K562 (cell line): ENCODE results near the gene CRLF3. TPM values are rescaled to one million over a fixed set of nuclear protein-coding genes. Genes with fewer than 3 reads are reported as not detected.
A peak's percentile ranks its signal among the peaks of the same experiment; 100 is the strongest.

Source experiments
- ATF1 ChIP-seq, 2 experiments: fragments of 450-650 bp in 1 of 2; IDR thresholded peaks; 2 replicates each; pipeline ENCODE4 v1.6.1; 2016; ENCODE audit warnings: missing compliant biosample characterization in 1 of 2, missing genetic modification characterization in 1 of 2
- BRCA1 ChIP-seq, 2 experiments: fragments of 450-650 bp in 1 of 2; sonication (generic) in 1 of 2; formaldehyde crosslinking in 1 of 2; IDR thresholded peaks; 2 replicates each; pipeline versions ENCODE4 v1.5.0 to v1.6.1; 2017 to 2020; ENCODE audit warnings: mild to moderate bottlenecking in 1 of 2, missing genetic modification reagents in 1 of 2
- CEBPG ChIP-seq, 3 experiments: fragments of 200-800 bp in 1 of 3; sonication (Bioruptor generic) in 1 of 3; sonication (generic) in 1 of 3; formaldehyde crosslinking in 1 of 3; IDR thresholded peaks in 2 of 3; conservative IDR thresholded peaks in 1 of 3; 2 replicates each; pipeline versions ENCODE4 v1.6.1 to v1.8.0; 2016 to 2022; ENCODE audit warnings: missing compliant biosample characterization in 2 of 3, missing genetic modification characterization in 2 of 3, mild to moderate bottlenecking in 1 of 3, missing genetic modification reagents in 1 of 3
- CHCHD3 ChIP-seq: fragments of 250-450 bp; sonication (Bioruptor Pico); IDR thresholded peaks from 2 replicates; pipeline ENCODE4 v2.1.2; 2022; ENCODE audit warnings: mild to moderate bottlenecking
- CTBP1 ChIP-seq: fragments of 450-650 bp; IDR thresholded peaks from 2 replicates; pipeline ENCODE4 v1.6.1; 2016; ENCODE audit warnings: borderline replicate concordance
- FOXM1 ChIP-seq, 2 experiments: fragments of 450-650 bp in 1 of 2; sonication (generic) in 1 of 2; formaldehyde crosslinking in 1 of 2; IDR thresholded peaks; 2 replicates each; pipeline versions ENCODE4 v1.6.1 to v1.9.0; 2017 to 2022; ENCODE audit warnings: low read depth in 2 of 2, mild to moderate bottlenecking in 2 of 2, missing genetic modification reagents in 1 of 2, moderate library complexity in 1 of 2
- ILF3 ChIP-seq: fragments of 450-650 bp; IDR thresholded peaks from 2 replicates; pipeline ENCODE4 v1.6.1; 2018; ENCODE audit warnings: antibody characterized with exemption, mild to moderate bottlenecking, moderate library complexity, borderline replicate concordance
- ILK ChIP-seq: fragments of 450-650 bp; IDR thresholded peaks from 2 replicates; pipeline ENCODE4 v1.6.1; 2016; ENCODE audit warnings: missing genetic modification characterization, low read depth, mild to moderate bottlenecking, missing compliant biosample characterization, moderate library complexity, borderline replicate concordance
- JUND ChIP-seq, 2 experiments: IDR thresholded peaks; 2 replicates in 1 of 2; 3 replicates in 1 of 2; pipeline ENCODE4 v1.6.1; 2011; ENCODE audit warnings: borderline replicate concordance in 2 of 2, low read depth in 2 of 2, low read length in 2 of 2, improper control_type of control experiment in 1 of 2, missing biosample characterization in 1 of 2, missing genetic modification characterization in 1 of 2, missing genetic modification reagents in 1 of 2
- KAT8 ChIP-seq: fragments of 450-650 bp; IDR thresholded peaks from 2 replicates; pipeline ENCODE4 v1.6.1; 2016; ENCODE audit warnings: low read depth, mild to moderate bottlenecking
- KLF16 ChIP-seq: IDR thresholded peaks from 2 replicates; pipeline ENCODE4 v1.6.1; 2016; ENCODE audit warnings: antibody characterized with exemption
- PHB2 ChIP-seq: fragments of 450-650 bp; IDR thresholded peaks from 2 replicates; pipeline ENCODE4 v1.6.1; 2017; ENCODE audit warnings: low read depth
- POU5F1 ChIP-seq: fragments of 150-350 bp; IDR thresholded peaks from 2 replicates; pipeline ENCODE4 v1.6.1; 2014; ENCODE audit warnings: borderline replicate concordance, low read length, low read depth, mild to moderate bottlenecking; ENCODE audit not compliant: partially characterized antibody
- PRMT5 ChIP-seq: sonication (generic); formaldehyde crosslinking; IDR thresholded peaks from 2 replicates; pipeline ENCODE4 v1.5.0; 2020; ENCODE audit warnings: missing genetic modification reagents
- RBM25 ChIP-seq: fragments of 200-400 bp; formaldehyde crosslinking; IDR thresholded peaks from 2 replicates; pipeline ENCODE4 v1.6.1; 2018; ENCODE audit warnings: low read length, low read depth, moderate library complexity; ENCODE audit not compliant: severe bottlenecking
- STAG1 ChIP-seq: sonication (generic); formaldehyde crosslinking; IDR thresholded peaks from 2 replicates; pipeline ENCODE4 v1.5.0; 2020; ENCODE audit warnings: missing genetic modification reagents, borderline replicate concordance
- TRIM28 ChIP-seq: fragments of 450-650 bp; IDR thresholded peaks from 2 replicates; pipeline ENCODE4 v1.6.1; 2017
- YY1 ChIP-seq, 3 experiments: IDR thresholded peaks; 2 replicates each; pipeline ENCODE4 v1.6.1; 2011; ENCODE audit warnings: low read length in 2 of 3, mild to moderate bottlenecking in 2 of 3, moderate library complexity in 2 of 3, borderline replicate concordance in 1 of 3, control low read depth in 1 of 3, low read depth in 1 of 3; ENCODE audit not compliant: insufficient read depth in 3 of 3, insufficient replicate concordance in 2 of 3, control insufficient read depth in 1 of 3, insufficient read length in 1 of 3; ENCODE audit errors: extremely low read depth in 1 of 3
- ZC3H11A ChIP-seq: IDR thresholded peaks from 2 replicates; pipeline ENCODE4 v1.6.1; 2012; ENCODE audit warnings: low read depth, low read length, improper control_type of control experiment
- ZC3H4 ChIP-seq: sonication (generic); formaldehyde crosslinking; IDR thresholded peaks from 2 replicates; pipeline ENCODE4 v1.9.0; 2021; ENCODE audit warnings: missing genetic modification reagents, borderline replicate concordance
- ZNF146 ChIP-seq: IDR thresholded peaks from one replicate; pipeline ENCODE4 v1.6.1; 2018; ENCODE audit warnings: missing compliant biosample characterization; ENCODE audit not compliant: unreplicated experiment
- ZNF436 ChIP-seq: fragments of 250-450, 450-650 bp; sonication (Bioruptor Pico); formaldehyde crosslinking; IDR thresholded peaks from 2 replicates; pipeline ENCODE4 v1.7.0; 2020; ENCODE audit warnings: mild to moderate bottlenecking
- ZNF551 ChIP-seq: fragments of 250-450 bp; sonication (Bioruptor Pico); IDR thresholded peaks from 2 replicates; pipeline ENCODE4 v1.5.0; 2021; ENCODE audit warnings: mild to moderate bottlenecking, moderate library complexity
- polyA plus RNA-seq, 8 experiments: library from polyadenylated mRNA; depleted of rRNA in 4 of 8; stranded (reverse) in 5 of 8; unstranded in 3 of 8; fragments of >200 nt; fragmentation: Nextera tagmentation in 2 of 8; fragmentation: Illumina TruSeq in 1 of 8; extraction: Ambion mirVana in 2 of 8; extraction: Trizol in 1 of 8; gene quantifications; 2 replicates each; pipeline versions ENCODE4 v1.2.1 to v1.2.3, GENCODE V29; 2011 to 2014; ENCODE audit warnings: inconsistent platforms in 1 of 8, missing spikeins in 1 of 8
- total RNA-seq, 7 experiments: library from RNA; depleted of rRNA in 6 of 7; stranded (reverse); fragments of >200 nt in 6 of 7; fragmentation: Illumina TruSeq in 2 of 7; extraction: Trizol in 2 of 7; gene quantifications; 2 replicates each; pipeline versions ENCODE4 v1.2.1 to v1.2.3, GENCODE V29; 2011 to 2021; ENCODE audit warnings: low replicate concordance in 1 of 7
- TF ChIP-seq, protein P1 (sequence below): fragments of 250-450 bp; sonication (Bioruptor Pico); IDR thresholded peaks from 2 replicates; pipeline ENCODE4 v1.4.0; 2020; ENCODE audit warnings: mild to moderate bottlenecking, moderate library complexity, borderline replicate concordance

Gene CRLF3
- total and polyA plus RNA-seq, 9 of the 15 experiments (the other 6 are each of a cell fraction or from before 2014, with no cell fraction given), result 13.2 to 55.9 (median 29.8) TPM

DNA sequence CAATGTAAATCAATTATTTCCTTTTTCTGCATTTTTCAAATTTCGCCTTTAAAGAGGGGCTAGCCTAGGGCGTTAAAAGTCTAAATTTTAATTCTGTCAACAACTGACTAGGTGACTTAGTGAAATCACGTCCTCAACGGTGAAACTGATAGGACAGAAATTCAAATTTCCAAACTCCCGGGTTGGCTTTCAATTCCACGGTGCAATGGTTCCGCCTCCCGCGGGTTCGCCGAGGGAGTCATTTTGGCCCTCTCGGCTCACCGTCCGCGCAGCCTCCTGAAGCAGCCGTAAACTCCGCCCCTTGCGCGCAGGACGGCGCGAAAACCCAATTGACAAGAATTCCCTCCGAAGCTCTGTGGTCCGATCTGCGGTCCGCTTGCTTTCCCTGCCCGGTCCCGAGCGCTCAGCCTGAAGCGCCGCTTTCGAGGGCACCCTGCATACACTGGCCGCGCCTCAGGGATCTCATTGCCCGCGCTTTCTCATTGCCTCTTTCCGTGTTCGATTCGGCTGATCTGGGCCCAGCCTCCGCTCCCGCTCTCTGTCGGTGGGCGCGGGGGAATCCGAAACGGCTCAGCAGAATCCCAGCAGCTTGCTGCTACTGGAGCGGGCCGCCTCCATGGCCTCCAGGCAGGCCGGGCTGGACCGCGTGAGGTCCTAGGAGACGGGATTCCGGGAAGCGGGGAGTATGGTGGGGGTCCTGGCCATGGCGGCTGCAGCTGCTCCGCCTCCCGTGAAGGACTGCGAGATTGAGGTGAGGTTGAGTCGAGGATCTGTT, 7.4 kb upstream of the CRLF3 start, which contains the start of gene ATAD5 (continued):
- TF ChIP-seq, protein P1, sequence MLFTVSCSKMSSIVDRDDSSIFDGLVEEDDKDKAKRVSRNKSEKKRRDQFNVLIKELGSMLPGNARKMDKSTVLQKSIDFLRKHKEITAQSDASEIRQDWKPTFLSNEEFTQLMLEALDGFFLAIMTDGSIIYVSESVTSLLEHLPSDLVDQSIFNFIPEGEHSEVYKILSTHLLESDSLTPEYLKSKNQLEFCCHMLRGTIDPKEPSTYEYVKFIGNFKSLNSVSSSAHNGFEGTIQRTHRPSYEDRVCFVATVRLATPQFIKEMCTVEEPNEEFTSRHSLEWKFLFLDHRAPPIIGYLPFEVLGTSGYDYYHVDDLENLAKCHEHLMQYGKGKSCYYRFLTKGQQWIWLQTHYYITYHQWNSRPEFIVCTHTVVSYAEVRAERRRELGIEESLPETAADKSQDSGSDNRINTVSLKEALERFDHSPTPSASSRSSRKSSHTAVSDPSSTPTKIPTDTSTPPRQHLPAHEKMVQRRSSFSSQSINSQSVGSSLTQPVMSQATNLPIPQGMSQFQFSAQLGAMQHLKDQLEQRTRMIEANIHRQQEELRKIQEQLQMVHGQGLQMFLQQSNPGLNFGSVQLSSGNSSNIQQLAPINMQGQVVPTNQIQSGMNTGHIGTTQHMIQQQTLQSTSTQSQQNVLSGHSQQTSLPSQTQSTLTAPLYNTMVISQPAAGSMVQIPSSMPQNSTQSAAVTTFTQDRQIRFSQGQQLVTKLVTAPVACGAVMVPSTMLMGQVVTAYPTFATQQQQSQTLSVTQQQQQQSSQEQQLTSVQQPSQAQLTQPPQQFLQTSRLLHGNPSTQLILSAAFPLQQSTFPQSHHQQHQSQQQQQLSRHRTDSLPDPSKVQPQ (CRISPR knock-in tag), result no peak
- TF ChIP-seq ZNF146, result no peak
- TF ChIP-seq ZNF551 (CRISPR knock-in tag), result no peak
- no peak for TF ChIP-seq CHCHD3
- peak; percentile 56; the same call in 1 of the 2 replicates for TF ChIP-seq JUND (IDR thresholded peaks at IDR 0.05; ENCODE audit: borderline replicate concordance, low read depth, low read length)
- TF ChIP-seq JUND (tag; IDR thresholded peaks at IDR 0.05; ENCODE audit: borderline replicate concordance, low read depth, low read length), result no peak
- no peak for TF ChIP-seq ILF3
- TF ChIP-seq TRIM28, result no peak
- no peak for TF ChIP-seq KAT8
- TF ChIP-seq ILK (tag), result no peak
- TF ChIP-seq CEBPG (CRISPR knock-in tag; IDR thresholded peaks at IDR 0.05), result no peak
- no peak; a peak in 1 of 4 replicates for TF ChIP-seq CEBPG (tag; conservative IDR thresholded peaks at IDR 0.05 in 1 of 2, IDR thresholded peaks at IDR 0.05 in 1 of 2)
- TF ChIP-seq RBM25, result no peak
- TF ChIP-seq POU5F1, result peak; percentile 97
- TF ChIP-seq PHB2, result no peak
- TF ChIP-seq STAG1 (CRISPR knock-in tag), result no peak
- TF ChIP-seq ATF1 (CRISPR knock-in tag; IDR thresholded peaks at IDR 0.05), result no peak
- peak; percentile 76 for TF ChIP-seq ATF1 (tag; IDR thresholded peaks at IDR 0.05)
- TF ChIP-seq CTBP1, result peak; percentile 28; the same call in 1 of the 2 replicates
- TF ChIP-seq BRCA1 (IDR thresholded peaks at IDR 0.05), result no peak
- no peak for TF ChIP-seq BRCA1 (CRISPR knock-in tag; IDR thresholded peaks at IDR 0.05)
- TF ChIP-seq KLF16, result peak; percentile 77
- no peak for TF ChIP-seq ZC3H11A
- TF ChIP-seq FOXM1 (IDR thresholded peaks at IDR 0.05; ENCODE audit: low read depth), result peak; percentile 85
- no peak for TF ChIP-seq FOXM1 (CRISPR knock-in tag; IDR thresholded peaks at IDR 0.05; ENCODE audit: low read depth)
- peak in 2 of 3 experiments; percentile 80 to 83 for TF ChIP-seq YY1 (IDR thresholded peaks at IDR 0.05; ENCODE audit: borderline replicate concordance in 1 of 3, control insufficient read depth in 1 of 3, extremely low read depth in 1 of 3, insufficient read depth in 3 of 3, insufficient read length in 1 of 3, insufficient replicate concordance in 2 of 3, low read depth in 1 of 3, low read length in 2 of 3)
- no peak for TF ChIP-seq PRMT5 (CRISPR knock-in tag)
- TF ChIP-seq ZC3H4, result no peak
- TF ChIP-seq ZNF436 (CRISPR knock-in tag), result no peak
